Activated naive CD8-positive, alpha-beta T cell treated with anti-CD3 and anti-CD28 coated beads, Interleukin-2, amount 50 U/mL, for 24 hours (primary cell): Measurements from ENCODE around the gene EMILIN1.

ENCODE experiments used
- ATAC-seq: fragments of 150-1000 bp; cut with Tn5 transposase; one replicate; pipeline ENCODE4 v1.10.0; 2021
- DNase-seq: peaks from one replicate; pipeline ENCODE4 v3.0.0; 2021
- H3K27ac Mint-ChIP-seq: one replicate; pipeline ENCODE4 v1.8.0; 2021; ENCODE audit warnings: mild to moderate bottlenecking, mixed read lengths
- H3K27me3 Mint-ChIP-seq: one replicate; pipeline ENCODE4 v1.8.0; 2021; ENCODE audit warnings: mixed read lengths
- H3K36me3 Mint-ChIP-seq: one replicate; pipeline ENCODE4 v1.8.0; 2021; ENCODE audit warnings: low read depth, mixed read lengths
- H3K4me1 Mint-ChIP-seq: one replicate; pipeline ENCODE4 v1.8.0; 2021; ENCODE audit warnings: mixed read lengths
- H3K4me3 Mint-ChIP-seq: one replicate; pipeline ENCODE4 v1.8.0; 2021; ENCODE audit warnings: mild to moderate bottlenecking, moderate library complexity, mixed read lengths
- H3K9me3 Mint-ChIP-seq: one replicate; pipeline ENCODE4 v1.8.0; 2021; ENCODE audit warnings: mixed read lengths

The EMILIN1 gene

DNA sequence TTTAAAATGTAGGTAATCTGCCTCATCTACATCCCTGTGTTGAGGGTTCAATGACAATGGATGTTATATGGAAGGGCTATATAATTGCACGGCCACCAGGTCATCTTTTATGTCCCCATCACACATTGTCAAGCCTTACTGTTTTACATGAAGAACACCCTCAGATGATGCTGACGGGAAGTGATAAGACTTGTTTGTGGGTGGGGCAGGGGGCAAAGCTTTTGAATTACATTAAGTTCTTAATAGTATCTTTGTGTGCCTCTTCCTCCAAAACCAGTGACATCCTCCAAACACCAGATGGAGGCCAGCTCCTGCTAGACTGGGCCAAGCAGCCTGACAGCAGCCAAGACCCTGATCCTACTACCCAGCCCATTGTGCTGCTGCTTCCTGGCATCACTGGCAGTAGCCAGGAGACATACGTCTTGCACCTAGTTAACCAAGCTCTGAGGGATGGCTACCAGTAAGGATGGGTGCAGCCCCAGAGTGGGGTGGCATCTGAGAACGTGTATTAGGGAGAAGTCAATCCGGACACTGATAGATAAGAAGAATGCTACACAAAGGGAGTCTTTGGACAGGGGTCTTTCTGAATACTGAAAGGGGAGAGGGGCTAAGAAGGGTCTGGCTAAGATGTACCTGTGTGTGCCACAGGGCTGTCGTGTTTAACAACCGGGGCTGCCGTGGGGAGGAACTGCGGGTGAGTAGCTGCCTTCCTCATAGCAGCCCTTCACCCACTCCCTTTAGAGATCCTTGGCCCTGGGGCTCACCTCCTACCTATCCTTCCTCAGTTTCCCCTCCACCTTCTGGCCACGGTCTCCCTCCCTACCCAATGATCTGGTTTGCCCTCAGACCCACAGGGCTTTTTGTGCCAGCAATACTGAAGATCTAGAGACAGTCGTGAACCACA is 50.5 kb downstream of the EMILIN1 start:
- no peak overlapping the region for H3K4me3 Mint-ChIP-seq
- no peak overlapping the region for H3K27ac Mint-ChIP-seq
- DNase-seq (no peak), ATAC-seq (no peak)
- no peaks in the 10 kb centered on the region for H3K27me3 Mint-ChIP-seq
- peaks cover 22% of the 10 kb centered on the region for H3K36me3 Mint-ChIP-seq
- no peaks in the 10 kb centered on the region for H3K9me3 Mint-ChIP-seq
- peaks cover 16% of the 10 kb centered on the region for H3K4me1 Mint-ChIP-seq

DNA sequence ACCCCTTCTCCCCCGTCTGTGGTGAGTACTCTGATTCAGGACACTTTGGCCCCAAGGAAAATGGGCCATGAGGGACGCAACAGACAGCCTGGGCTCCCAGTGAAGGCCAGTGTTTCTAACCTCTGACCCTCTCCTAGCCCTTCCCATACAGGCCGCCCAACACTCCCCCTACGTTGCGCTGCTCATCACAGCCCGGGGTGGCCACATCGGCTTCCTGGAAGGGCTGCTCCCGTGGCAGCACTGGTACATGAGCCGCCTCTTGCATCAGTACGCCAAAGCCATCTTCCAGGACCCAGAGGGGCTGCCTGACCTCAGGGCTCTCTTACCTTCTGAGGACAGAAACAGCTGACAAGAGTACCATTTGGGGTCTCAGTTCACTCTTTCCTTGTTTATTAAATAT is 52.0 kb downstream of the EMILIN1 start:
- Mint-ChIP-seq H3K36me3 (peaks cover 24% of the 10 kb centered on the region), H3K4me1 (peaks cover 25% of the 10 kb centered on the region), H3K27ac (peak overlapping the region; percentile 6), H3K27me3 (peaks cover 2% of the 10 kb centered on the region), H3K9me3 (no peaks in the 10 kb centered on the region), H3K4me3 (no peak overlapping the region)
- DNase-seq = no peak
- no peak for ATAC-seq

DNA sequence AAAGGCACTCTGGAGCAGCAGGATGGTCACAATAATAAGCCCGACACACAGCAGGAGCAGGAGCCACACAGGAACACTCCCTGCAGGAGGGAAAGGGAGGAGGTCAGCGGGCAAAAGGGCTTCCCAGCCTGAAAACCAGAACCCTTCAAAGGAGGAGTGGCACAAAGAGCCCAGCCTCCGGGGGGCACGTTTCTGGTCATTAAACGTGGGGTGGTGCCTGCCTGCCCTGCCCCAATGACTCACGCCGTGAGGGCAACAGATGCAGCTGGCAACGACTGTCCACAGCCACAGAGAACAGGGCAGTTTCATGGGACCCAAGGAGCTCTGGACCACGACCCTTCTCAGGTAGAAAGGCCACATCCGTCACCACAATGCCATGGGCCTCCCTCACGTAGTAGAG is 53.0 kb downstream of the EMILIN1 start:
- Mint-ChIP-seq H3K36me3 (peaks cover 24% of the 10 kb centered on the region), H3K9me3 (no peaks in the 10 kb centered on the region), H3K27ac (no peak overlapping the region), H3K27me3 (peaks cover 2% of the 10 kb centered on the region), H3K4me1 (peaks cover 25% of the 10 kb centered on the region), H3K4me3 (no peak overlapping the region)
- ATAC-seq (no peak), DNase-seq (no peak)

DNA sequence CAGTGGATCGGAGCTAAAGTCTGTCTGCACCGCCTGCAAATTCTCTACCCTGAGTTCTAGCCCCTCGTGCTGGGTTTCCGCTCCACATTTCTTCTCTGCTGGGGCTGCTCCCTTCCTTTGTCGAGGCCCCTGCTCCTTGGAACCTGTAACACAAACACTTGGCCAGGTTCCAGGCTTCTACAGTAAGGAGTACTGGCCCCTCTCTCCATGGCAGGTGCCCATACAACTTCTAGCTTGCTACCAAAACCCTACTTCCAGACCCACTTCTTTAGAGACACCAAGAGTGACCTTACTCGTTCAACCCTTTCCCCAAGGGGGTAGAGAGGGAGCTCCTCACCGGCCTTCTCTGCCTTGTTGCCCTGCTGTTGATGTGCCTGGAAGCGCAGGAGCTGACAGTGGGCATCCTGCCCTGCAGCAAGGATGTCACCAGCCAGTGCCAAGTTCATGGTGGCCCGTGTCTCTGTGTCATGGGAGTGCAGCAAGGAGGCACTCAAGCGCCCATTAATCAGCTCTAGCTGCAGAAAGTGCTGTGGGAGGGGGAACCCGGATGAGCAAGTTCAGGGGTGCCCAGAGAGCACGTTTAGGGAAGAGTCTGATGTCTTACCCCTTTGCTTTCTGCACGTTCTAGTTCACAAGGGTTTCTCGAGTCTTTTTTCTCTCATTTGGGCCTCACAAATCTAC is 54.9 kb downstream of the EMILIN1 start:
- Mint-ChIP-seq H3K9me3 (no peaks in the 10 kb centered on the region), H3K4me3 (peak overlapping the region; percentile 94), H3K27ac (peak overlapping the region; percentile 96), H3K27me3 (peaks cover 2% of the 10 kb centered on the region), H3K4me1 (peaks cover 25% of the 10 kb centered on the region), H3K36me3 (peaks cover 24% of the 10 kb centered on the region)
- ATAC-seq (no peak), DNase-seq (peak; percentile 27)

DNA sequence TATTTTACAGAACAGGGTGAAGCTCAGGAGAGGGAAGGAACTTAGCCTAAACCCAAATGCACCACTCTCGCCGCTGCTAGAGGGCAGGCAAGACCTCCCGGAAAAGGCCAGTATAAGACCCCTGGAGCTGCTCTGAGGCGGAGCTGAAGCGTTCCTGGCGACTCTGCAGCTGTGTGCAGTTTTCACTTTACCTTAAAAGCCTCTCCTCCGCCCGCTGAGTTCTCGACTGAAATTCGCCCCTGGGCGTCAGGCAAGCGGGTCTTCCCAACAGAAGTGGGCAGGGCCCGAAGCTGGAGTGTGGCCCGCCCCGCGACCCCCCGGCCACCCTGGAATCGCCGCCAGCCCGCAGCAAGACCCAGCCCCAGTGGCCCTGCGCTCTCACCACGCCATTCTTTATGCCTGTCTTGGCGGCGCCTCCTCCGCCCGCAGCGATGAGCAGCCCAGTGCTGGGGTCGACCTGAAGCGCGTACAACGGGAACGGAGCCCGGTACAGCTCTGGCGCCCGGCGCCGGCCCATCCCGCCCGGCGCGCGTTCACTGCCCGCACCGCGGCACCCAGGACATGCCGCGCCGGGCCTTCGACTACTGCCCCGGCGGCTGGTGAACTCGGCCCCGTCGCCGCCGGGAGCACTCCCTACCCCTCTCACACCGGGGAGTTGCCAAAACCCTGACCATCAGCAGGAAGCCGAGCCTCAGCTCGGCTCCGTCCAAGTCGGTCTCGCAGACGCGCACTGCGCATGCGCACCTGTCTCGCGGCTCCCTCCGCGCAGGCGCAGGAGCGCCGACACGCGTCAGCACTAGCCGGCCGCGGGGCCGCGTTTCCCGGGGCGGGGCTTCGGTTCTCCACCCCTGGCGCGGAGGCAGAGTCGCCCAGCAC is 55.7 kb downstream of the EMILIN1 start, which contains the start of gene PREB:
Gene PREB (minus strand): TSS at position 732 of the 876 bp plus-strand sequence. CDS start 215 bp downstream, at position 517.
- DNase-seq (peak; percentile 100), ATAC-seq (peak; percentile 90)
- H3K4me1 Mint-ChIP-seq = peaks cover 25% of the 10 kb centered on the region
- peaks cover 24% of the 10 kb centered on the region for H3K36me3 Mint-ChIP-seq
- peak within 1 kb of the TSS; percentile 94 for H3K4me3 Mint-ChIP-seq
- peaks cover 2% of the 10 kb centered on the region for H3K27me3 Mint-ChIP-seq
- H3K27ac Mint-ChIP-seq = peak within 1 kb of the TSS; percentile 96
- no peaks in the 10 kb centered on the region for H3K9me3 Mint-ChIP-seq

DNA sequence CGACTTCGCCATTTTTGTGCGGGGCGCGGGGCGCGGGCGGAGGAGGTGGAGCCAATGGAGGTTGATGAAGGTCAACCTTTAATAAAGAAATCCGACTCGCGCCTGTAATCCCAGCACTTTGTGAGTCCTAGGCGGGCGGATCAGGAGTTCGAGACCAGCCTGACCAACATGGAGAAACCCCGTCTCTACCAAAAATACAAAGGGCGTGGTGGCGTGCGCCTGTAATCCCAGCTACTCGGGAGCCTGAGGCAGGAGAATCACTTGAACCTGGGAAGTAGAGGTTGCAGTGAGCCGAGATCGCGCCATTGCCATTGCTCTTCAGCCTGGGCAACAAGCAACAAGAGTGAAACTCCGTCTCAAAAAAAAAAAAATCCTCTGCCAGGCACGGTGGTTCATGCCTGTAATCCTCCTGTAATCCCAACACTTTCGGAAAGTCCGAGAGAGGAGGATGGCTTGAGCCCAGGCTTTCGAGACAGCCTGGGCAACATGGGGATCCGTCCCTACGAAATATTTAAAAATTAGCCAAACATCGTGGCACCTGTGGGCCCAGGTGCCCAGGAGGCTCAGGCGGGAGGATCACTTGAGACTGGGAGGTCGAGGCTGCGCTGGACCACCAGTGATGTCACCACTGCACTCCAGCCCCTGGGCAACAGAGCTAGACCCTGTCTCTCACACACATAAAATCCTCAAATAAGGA is 56.5 kb downstream of the EMILIN1 start:
- H3K4me1 Mint-ChIP-seq = peaks cover 25% of the 10 kb centered on the region
- DNase-seq (no peak), ATAC-seq (no peak)
- no peaks in the 10 kb centered on the region for H3K9me3 Mint-ChIP-seq
- peak overlapping the region; percentile 96 for H3K27ac Mint-ChIP-seq
- peak overlapping the region; percentile 94 for H3K4me3 Mint-ChIP-seq
- peaks cover 22% of the 10 kb centered on the region for H3K36me3 Mint-ChIP-seq
- peaks cover 2% of the 10 kb centered on the region for H3K27me3 Mint-ChIP-seq

DNA sequence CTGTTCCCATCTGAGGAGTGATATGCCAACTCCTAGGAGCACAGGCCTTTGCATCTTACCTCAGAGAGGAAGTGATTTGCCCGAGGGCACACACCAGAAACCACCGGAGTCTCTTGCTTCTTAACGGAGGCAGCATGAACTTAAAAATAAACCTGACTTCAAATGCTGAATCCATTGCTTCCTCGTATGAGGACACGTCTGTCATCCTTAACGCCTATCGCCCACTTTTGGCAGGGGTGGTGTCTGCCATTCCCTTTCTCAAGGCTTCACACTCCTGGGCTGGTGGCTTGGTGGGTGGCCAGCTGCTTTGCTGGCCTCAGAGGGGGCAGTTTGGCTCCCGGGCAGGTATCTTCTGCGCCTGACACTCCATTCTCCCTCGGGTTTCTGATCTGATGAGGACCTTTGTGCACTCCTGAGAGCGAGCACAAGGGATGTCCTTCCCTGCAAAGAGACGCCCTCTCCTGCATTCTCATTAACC is 57.1 kb downstream of the EMILIN1 start:
- peaks cover 2% of the 10 kb centered on the region for H3K27me3 Mint-ChIP-seq
- peak overlapping the region; percentile 52 for H3K4me3 Mint-ChIP-seq
- ATAC-seq (no peak), DNase-seq (no peak)
- peaks cover 18% of the 10 kb centered on the region for H3K36me3 Mint-ChIP-seq
- no peaks in the 10 kb centered on the region for H3K9me3 Mint-ChIP-seq
- peaks cover 25% of the 10 kb centered on the region for H3K4me1 Mint-ChIP-seq
- H3K27ac Mint-ChIP-seq = peak overlapping the region; percentile 59
